ENCODE results near the gene SLC17A1. TPM values are rescaled to one million over a fixed set of nuclear protein-coding genes. Genes with fewer than 3 reads are reported as not detected.

The SLC17A1 gene
- total and polyA plus RNA-seq, 2 of the 4 experiments (the other 2 are of a cell fraction) = not detected

GRCh38 chr6:25749837-25750236 lies 82.0 kb downstream of the SLC17A1 start:
- H4K5ac ChIP-seq (ENCODE audit: low read depth, low read length) = no peak overlapping the region
- POLR2A ChIA-PET (ENCODE audit: unreplicated experiment) = no interaction called here
- no peak overlapping the region for H2AFZ ChIP-seq (replicated peaks; ENCODE audit: low read length, poor library complexity)
- H3K27ac ChIP-seq (ENCODE audit: insufficient read depth, low read length) = no peak overlapping the region
- no peak overlapping the region for H3K4me3 ChIP-seq (ENCODE audit: insufficient read depth, low read depth, low read length)
- CTCF ChIA-PET = no interaction called here
- dilution Hi-C loops (cut with HindIII; ENCODE audit: low sequenced_read_pairs, unreplicated experiment) = no loop called here
- no peak overlapping the region for H3K18ac ChIP-seq (ENCODE audit: low read depth, low read length)
- no peak for DNase-seq
- H2BK120ac ChIP-seq (ENCODE audit: low read depth, low read length) = no peak overlapping the region
- H3K56ac ChIP-seq (ENCODE audit: extremely low read depth, insufficient read depth, low read length) = no peak overlapping the region
- H3K9ac ChIP-seq (ENCODE audit: low read depth, low read length) = no peak overlapping the region
- no peak overlapping the region for H4K8ac ChIP-seq (ENCODE audit: low read depth in 2 of 2, low read length in 2 of 2)
- no peaks in the 10 kb centered on the region for H3K27me3 ChIP-seq (ENCODE audit: control insufficient read depth, insufficient read depth, low read length)
- no peak overlapping the region for H2BK15ac ChIP-seq (ENCODE audit: low read depth, low read length)
- in situ Hi-C loops (cut with MboI; ENCODE audit: low sequenced_read_pairs) = no loop called here
- no peak for ATAC-seq (ENCODE audit: low read depth)
- H4K20me1 ChIP-seq (ENCODE audit: insufficient read depth, low read length) = no peaks in the 10 kb centered on the region
- no peak overlapping the region for H3K4ac ChIP-seq (ENCODE audit: low read depth, low read length)
- intact Hi-C loops (cut with micrococcal nuclease) = no loop called here
- no CpG with 5 or more reads among the region's 2 CpGs for WGBS, 2 experiments (ENCODE audit: extremely low coverage in 2 of 2, insufficient read length in 1 of 2)
- no peak overlapping the region for H3K23ac ChIP-seq (ENCODE audit: low read depth, low read length)
- no peaks in the 10 kb centered on the region for H3K36me3 ChIP-seq (ENCODE audit: control insufficient read depth, insufficient read depth, low read length)
- TF ChIP-seq, protein P1, sequence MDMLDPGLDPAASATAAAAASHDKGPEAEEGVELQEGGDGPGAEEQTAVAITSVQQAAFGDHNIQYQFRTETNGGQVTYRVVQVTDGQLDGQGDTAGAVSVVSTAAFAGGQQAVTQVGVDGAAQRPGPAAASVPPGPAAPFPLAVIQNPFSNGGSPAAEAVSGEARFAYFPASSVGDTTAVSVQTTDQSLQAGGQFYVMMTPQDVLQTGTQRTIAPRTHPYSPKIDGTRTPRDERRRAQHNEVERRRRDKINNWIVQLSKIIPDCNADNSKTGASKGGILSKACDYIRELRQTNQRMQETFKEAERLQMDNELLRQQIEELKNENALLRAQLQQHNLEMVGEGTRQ (IDR thresholded peaks at IDR 0.05; ENCODE audit: low read depth, low read length) = no peak
- no peak for TF ChIP-seq POLR2A (IDR thresholded peaks at IDR 0.05; ENCODE audit: low read depth, low read length)
- no peak for TF ChIP-seq RFX5 (IDR thresholded peaks at IDR 0.05; ENCODE audit: low read depth, low read length)
- no peak for TF ChIP-seq NFE2L2 (IDR thresholded peaks at IDR 0.05; ENCODE audit: low read depth, low read length)
- TF ChIP-seq CTCF (conservative IDR thresholded peaks at IDR 0.05; ENCODE audit: low read depth, low read length) = no peak
- TF ChIP-seq MAZ (IDR thresholded peaks at IDR 0.05; ENCODE audit: borderline replicate concordance, low read depth, low read length) = no peak
- no peak for TF ChIP-seq CEBPB (IDR thresholded peaks at IDR 0.05; ENCODE audit: low read depth, low read length)
- no peak for TF ChIP-seq RAD21 (IDR thresholded peaks at IDR 0.05; ENCODE audit: low read length)
- no peak for TF ChIP-seq SMC3 (IDR thresholded peaks at IDR 0.05; ENCODE audit: low read depth, low read length)
- H3K14ac ChIP-seq (replicated peaks; ENCODE audit: low read depth, low read length) = no peak overlapping the region
- no peaks in the 10 kb centered on the region for H3K9me1 ChIP-seq (ENCODE audit: insufficient read depth, low read length)
- H3K9me3 ChIP-seq (ENCODE audit: control insufficient read depth, insufficient read depth, low read length) = no peaks in the 10 kb centered on the region
- no peak overlapping the region for H4K91ac ChIP-seq (ENCODE audit: insufficient read depth, low read depth, low read length)
- BruUV-seq (replicated peaks) = no TSS peak
- H2AK5ac ChIP-seq (ENCODE audit: low read depth, low read length) = no peak overlapping the region
- no peak overlapping the region for H3K4me2 ChIP-seq (ENCODE audit: low read depth, low read length)
- no peak overlapping the region for H2BK20ac ChIP-seq (ENCODE audit: low read depth, low read length)
- H3K4me1 ChIP-seq (ENCODE audit: control insufficient read depth, insufficient read depth, low read length) = no peaks in the 10 kb centered on the region
- no peak overlapping the region for H2AK9ac ChIP-seq (replicated peaks; ENCODE audit: low read depth, low read length, poor library complexity)
- H3K79me1 ChIP-seq (ENCODE audit: low read depth in 1 of 2, low read length in 2 of 2) = no peaks in the 10 kb centered on the region
- H2BK5ac ChIP-seq (ENCODE audit: low read depth, low read length, poor library complexity, severe bottlenecking) = no peak overlapping the region
